HepG2 (cell line): Measurements from ENCODE around the gene IL1RL1. TPM values are rescaled to one million over a fixed set of nuclear protein-coding genes. Genes with fewer than 3 reads are reported as not detected.
A peak's percentile ranks its signal among the peaks of the same experiment; 100 is the strongest.

Experiments
- ATAC-seq: fragments of 200-7000 bp; cut with Tn5 transposase; 3 replicates; pipeline ENCODE4 v1.9.1; 2020; ENCODE audit warnings: mild to moderate bottlenecking, moderate library complexity
- BruUV-seq: library from RNA; stranded (reverse); fragments of 400-500 nt; replicated peaks from 2 replicates; lab custom pipeline; 2021; lab: Mats Ljungman, UMichigan
- CTCF ChIA-PET: fragments of 300-600 bp; formaldehyde crosslinking; extraction: SDS; loops from one replicate; lab custom pipeline; 2021; ENCODE audit warnings: low total read pairs, inconsistent platforms, low intra/inter-chr PET ratio; lab: Yijun Ruan, JAX
- POLR2A ChIA-PET: fragments of 350-600 bp; sonication (Branson Sonifier 250); formaldehyde crosslinking; loops from one replicate; lab custom pipeline; 2020; ENCODE audit warnings: antibody characterized with exemption, inconsistent platforms; lab: Yijun Ruan, JAX
- DNase-seq: peaks from one replicate; pipeline ENCODE4 v3.0.0-alpha.2; 2015; ENCODE audit warnings: low spot score
- FAIRE-seq: peaks from 3 replicates; lab custom pipeline; 2011; peaks lifted over from hg19 to GRCh38; lab: Jason Lieb, UNC
- H2AFZ ChIP-seq: one replicate; pipeline ENCODE4 v1.6.1; 2011; ENCODE audit warnings: low read length, inconsistent platforms
- H3K27ac ChIP-seq: fragments of 300-600 bp; 3 replicates; pipeline ENCODE4 v1.8.0; 2011; ENCODE audit warnings: mixed run types, mild to moderate bottlenecking, mixed read lengths, low read length, inconsistent platforms; ENCODE audit not compliant: insufficient read depth; ENCODE audit errors: extremely low read length
- H3K27me3 ChIP-seq, 2 experiments: fragments of 200-600 bp in 1 of 2; 2 replicates in 1 of 2; 3 replicates in 1 of 2; pipeline versions ENCODE4 v1.6.0 to v1.8.0; 2011; ENCODE audit warnings: low read length in 2 of 2, mild to moderate bottlenecking in 2 of 2, moderate library complexity in 2 of 2, inconsistent platforms in 1 of 2; ENCODE audit not compliant: insufficient read depth in 2 of 2, control insufficient read depth in 1 of 2
- H3K36me3 ChIP-seq, 2 experiments: fragments of 200-600 bp in 1 of 2; replicated peaks in 1 of 2; 2 replicates in 1 of 2; 3 replicates in 1 of 2; pipeline versions ENCODE4 v1.5.1 to v1.8.0; 2011; ENCODE audit warnings: low read length in 2 of 2, inconsistent platforms in 1 of 2; ENCODE audit not compliant: insufficient read depth in 2 of 2, control insufficient read depth in 1 of 2
- H3K4me1 ChIP-seq: 2 replicates; pipeline ENCODE4 v1.5.1; 2012; ENCODE audit warnings: low read length, inconsistent platforms; ENCODE audit not compliant: insufficient read depth
- H3K4me2 ChIP-seq: 2 replicates; pipeline ENCODE4 v1.6.0; 2011; ENCODE audit warnings: low read depth, low read length, inconsistent platforms
- H3K4me3 ChIP-seq, 3 experiments: fragments of 200-600 bp in 1 of 3; sonication (generic), shearing (Covaris generic) in 1 of 3; replicated peaks in 1 of 3; 2 replicates each; pipeline ENCODE4 v1.5.1; 2011 to 2016; ENCODE audit warnings: low read length in 3 of 3, inconsistent platforms in 2 of 3, low read depth in 2 of 3, mild to moderate bottlenecking in 2 of 3, control low read depth in 1 of 3, mixed read lengths in 1 of 3; ENCODE audit not compliant: insufficient read depth in 1 of 3
- H3K79me2 ChIP-seq: one replicate; pipeline ENCODE4 v1.6.1; 2011; ENCODE audit warnings: low read length, inconsistent platforms; ENCODE audit not compliant: insufficient read depth
- H3K9ac ChIP-seq: 2 replicates; pipeline ENCODE4 v1.6.0; 2011; ENCODE audit warnings: mild to moderate bottlenecking, low read depth, low read length, inconsistent platforms; ENCODE audit not compliant: insufficient read depth
- H3K9me3 ChIP-seq: 2 replicates; pipeline ENCODE4 v1.5.1; 2012; ENCODE audit warnings: mild to moderate bottlenecking, low read length
- H4K20me1 ChIP-seq: 2 replicates; pipeline ENCODE4 v1.6.0; 2011; ENCODE audit warnings: inconsistent platforms, mild to moderate bottlenecking, low read length, moderate library complexity; ENCODE audit not compliant: insufficient read depth
- ATRX ChIP-seq: sonication (generic); formaldehyde crosslinking; IDR thresholded peaks from 2 replicates; pipeline ENCODE4 v1.4.0; 2020; ENCODE audit warnings: missing genetic modification reagents, borderline replicate concordance
- CREB1 ChIP-seq, 2 experiments: fragments of 450-650 bp in 1 of 2; IDR thresholded peaks; 2 replicates each; pipeline ENCODE4 v1.6.1; 2016 to 2017; ENCODE audit warnings: control low read depth in 1 of 2, mild to moderate bottlenecking in 1 of 2, missing compliant biosample characterization in 1 of 2, missing genetic modification characterization in 1 of 2
- HIVEP1 ChIP-seq: sonication (generic); formaldehyde crosslinking; IDR thresholded peaks from 2 replicates; pipeline ENCODE4 v1.4.0; 2020; ENCODE audit warnings: mild to moderate bottlenecking, missing genetic modification reagents
- IKZF4 ChIP-seq: sonication (generic); formaldehyde crosslinking; IDR thresholded peaks from 2 replicates; pipeline ENCODE4 v1.5.1; 2020; ENCODE audit warnings: borderline replicate concordance, mild to moderate bottlenecking, low read depth, missing genetic modification reagents; ENCODE audit errors: not compliant biosample characterization
- TBX2 ChIP-seq: sonication (generic); formaldehyde crosslinking; IDR thresholded peaks from 2 replicates; pipeline ENCODE4 v1.5.0; 2020; ENCODE audit warnings: missing genetic modification reagents, mild to moderate bottlenecking, borderline replicate concordance
- TCF7L2 ChIP-seq: IDR thresholded peaks from 2 replicates; pipeline ENCODE4 v1.6.1; 2011; ENCODE audit warnings: mild to moderate bottlenecking, low read depth, low read length, moderate library complexity
- ZNF282 ChIP-seq: fragments of 450-650 bp; IDR thresholded peaks from 2 replicates; pipeline ENCODE4 v1.6.1; 2018; ENCODE audit not compliant: partially characterized antibody
- ZNF770 ChIP-seq: sonication (generic); formaldehyde crosslinking; IDR thresholded peaks from 2 replicates; pipeline ENCODE4 v1.5.0; 2020; ENCODE audit warnings: mild to moderate bottlenecking, missing genetic modification reagents
- WGBS: methylation state at CpG from one replicate; pipeline ENCODE4 v1.1.6; 2017; ENCODE audit warnings: low lambda C conversion rate; 5-methylcytosine and 5-hydroxymethylcytosine counted together
- in situ Hi-C: cut with HindIII; loops from 2 replicates; pipeline ENCODE4 v1.10.0; 2017; ENCODE audit warnings: low pct_unique_long_range_greater_than_20kb; ENCODE audit not compliant: extremely low pct_ligation_motif_present
- intact Hi-C: fragments of 100-400 bp; cut with micrococcal nuclease; formaldehyde crosslinking; loops from one replicate; pipeline ENCODE4 v1.10.0; 2022; ENCODE audit not compliant: unreplicated experiment
- polyA plus RNA-seq, 8 experiments: library from polyadenylated mRNA; depleted of rRNA in 3 of 8; stranded (reverse) in 7 of 8; unstranded in 1 of 8; fragments of >200 nt; fragmentation: Illumina TruSeq in 4 of 8; extraction: Trizol in 4 of 8; gene quantifications; 2 replicates each; pipeline versions ENCODE4 v1.2.1 to v1.2.3, GENCODE V29; 2011 to 2016; ENCODE audit warnings: low read depth in 4 of 8, missing spikeins in 1 of 8, mixed read lengths in 1 of 8; ENCODE audit not compliant: insufficient read depth in 1 of 8
- total RNA-seq, 5 experiments: library from RNA; depleted of rRNA; stranded (reverse); fragments of >200 nt; fragmentation: Illumina TruSeq; extraction: Trizol; gene quantifications; 2 replicates each; pipeline ENCODE4 v1.2.3, GENCODE V29; 2016; ENCODE audit warnings: low read depth in 1 of 5
- TF ChIP-seq, protein P1 (sequence below): sonication (generic); formaldehyde crosslinking; IDR thresholded peaks from 2 replicates; pipeline ENCODE4 v1.5.0; 2020; ENCODE audit warnings: missing genetic modification reagents
- TF ChIP-seq, protein P2 (sequence below): sonication (generic); formaldehyde crosslinking; IDR thresholded peaks from 2 replicates; pipeline ENCODE4 v1.4.0; 2020; ENCODE audit warnings: missing genetic modification reagents, borderline replicate concordance

IL1RL1 gene
- total and polyA plus RNA-seq, 2 of the 13 experiments (the other 11 are each of a cell fraction or from before 2014, with no cell fraction given) = 0.02 to 0.03 TPM

DNA sequence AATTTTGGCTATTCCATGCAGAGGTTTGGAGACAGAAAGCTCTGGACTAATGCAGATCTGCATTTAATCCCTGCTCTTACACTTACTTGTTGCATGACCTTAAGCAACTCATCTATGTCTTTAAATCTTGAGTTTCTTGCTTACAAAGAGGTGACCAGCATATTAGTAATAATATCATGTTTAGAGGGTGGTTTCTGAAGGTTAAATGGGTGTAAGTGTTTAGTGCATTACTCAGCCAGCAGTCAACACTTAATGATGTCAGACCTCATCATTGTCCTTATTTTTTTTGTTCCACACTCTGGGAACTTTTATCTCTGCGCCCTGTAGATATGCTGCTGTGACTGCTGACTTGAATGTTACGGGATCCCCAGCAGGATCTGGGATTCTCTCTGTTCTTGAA lies 1.7 kb downstream of the IL1RL1 start:
- no peak overlapping the region for H3K27ac ChIP-seq
- CTCF ChIA-PET = no interaction called here
- no peaks in the 10 kb centered on the region for H3K4me1 ChIP-seq
- FAIRE-seq (no peak), ATAC-seq (no peak), DNase-seq (no peak)
- in situ Hi-C loops (no loop called here), intact Hi-C loops (no loop called here)
- no peak overlapping the region for H3K4me2 ChIP-seq
- POLR2A ChIA-PET = no interaction called here
- no peaks in the 10 kb centered on the region for H3K27me3 ChIP-seq
- H4K20me1 ChIP-seq = no peaks in the 10 kb centered on the region
- no peaks in the 10 kb centered on the region for H3K79me2 ChIP-seq
- TF ChIP-seq CREB1 (IDR thresholded peaks at IDR 0.05) (peak; percentile 10; the same call in 1 of the 2 replicates), CREB1 (CRISPR knock-in tag; IDR thresholded peaks at IDR 0.05) (no peak)
- TF ChIP-seq, protein P1, sequence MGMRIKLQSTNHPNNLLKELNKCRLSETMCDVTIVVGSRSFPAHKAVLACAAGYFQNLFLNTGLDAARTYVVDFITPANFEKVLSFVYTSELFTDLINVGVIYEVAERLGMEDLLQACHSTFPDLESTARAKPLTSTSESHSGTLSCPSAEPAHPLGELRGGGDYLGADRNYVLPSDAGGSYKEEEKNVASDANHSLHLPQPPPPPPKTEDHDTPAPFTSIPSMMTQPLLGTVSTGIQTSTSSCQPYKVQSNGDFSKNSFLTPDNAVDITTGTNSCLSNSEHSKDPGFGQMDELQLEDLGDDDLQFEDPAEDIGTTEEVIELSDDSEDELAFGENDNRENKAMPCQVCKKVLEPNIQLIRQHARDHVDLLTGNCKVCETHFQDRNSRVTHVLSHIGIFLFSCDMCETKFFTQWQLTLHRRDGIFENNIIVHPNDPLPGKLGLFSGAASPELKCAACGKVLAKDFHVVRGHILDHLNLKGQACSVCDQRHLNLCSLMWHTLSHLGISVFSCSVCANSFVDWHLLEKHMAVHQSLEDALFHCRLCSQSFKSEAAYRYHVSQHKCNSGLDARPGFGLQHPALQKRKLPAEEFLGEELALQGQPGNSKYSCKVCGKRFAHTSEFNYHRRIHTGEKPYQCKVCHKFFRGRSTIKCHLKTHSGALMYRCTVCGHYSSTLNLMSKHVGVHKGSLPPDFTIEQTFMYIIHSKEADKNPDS (CRISPR knock-in tag) = no peak
- H3K9ac ChIP-seq = no peak overlapping the region
- 16% methylated on average over 2 of the region's 2 CpGs for WGBS
- H3K9me3 ChIP-seq = no peaks in the 10 kb centered on the region
- H3K36me3 ChIP-seq = no peaks in the 10 kb centered on the region
- H2AFZ ChIP-seq = no peak overlapping the region
- no TSS peak for BruUV-seq
- no peak overlapping the region for H3K4me3 ChIP-seq

- POLR2A ChIA-PET = no interaction called here
- WGBS = 56% methylated on average over 8 of the region's 8 CpGs
- Histone ChIP-seq H4K20me1 (no peaks in the 10 kb centered on the region), H3K4me3 (no peak overlapping the region), H3K4me1 (no peaks in the 10 kb centered on the region), H3K27me3 (no peaks in the 10 kb centered on the region), H3K36me3 (no peaks in the 10 kb centered on the region), H3K4me2 (no peak overlapping the region), H2AFZ (no peak overlapping the region), H3K79me2 (no peaks in the 10 kb centered on the region), H3K9me3 (no peaks in the 10 kb centered on the region), H3K9ac (no peak overlapping the region), H3K27ac (no peak overlapping the region)
- no peak for ATAC-seq
- intact Hi-C loops (no loop called here), in situ Hi-C loops (no loop called here)
- DNase-seq = no peak
- CTCF ChIA-PET = no interaction called here
- FAIRE-seq = no peak
- no TSS peak for BruUV-seq
- TF ChIP-seq ZNF770 (no peak), HIVEP1 (no peak), TCF7L2 (no peak), IKZF4 (CRISPR knock-in tag) (no peak), ZNF282 (no peak), ATRX (CRISPR knock-in tag) (no peak), TBX2 (CRISPR knock-in tag) (no peak)
- TF ChIP-seq, protein P2, sequence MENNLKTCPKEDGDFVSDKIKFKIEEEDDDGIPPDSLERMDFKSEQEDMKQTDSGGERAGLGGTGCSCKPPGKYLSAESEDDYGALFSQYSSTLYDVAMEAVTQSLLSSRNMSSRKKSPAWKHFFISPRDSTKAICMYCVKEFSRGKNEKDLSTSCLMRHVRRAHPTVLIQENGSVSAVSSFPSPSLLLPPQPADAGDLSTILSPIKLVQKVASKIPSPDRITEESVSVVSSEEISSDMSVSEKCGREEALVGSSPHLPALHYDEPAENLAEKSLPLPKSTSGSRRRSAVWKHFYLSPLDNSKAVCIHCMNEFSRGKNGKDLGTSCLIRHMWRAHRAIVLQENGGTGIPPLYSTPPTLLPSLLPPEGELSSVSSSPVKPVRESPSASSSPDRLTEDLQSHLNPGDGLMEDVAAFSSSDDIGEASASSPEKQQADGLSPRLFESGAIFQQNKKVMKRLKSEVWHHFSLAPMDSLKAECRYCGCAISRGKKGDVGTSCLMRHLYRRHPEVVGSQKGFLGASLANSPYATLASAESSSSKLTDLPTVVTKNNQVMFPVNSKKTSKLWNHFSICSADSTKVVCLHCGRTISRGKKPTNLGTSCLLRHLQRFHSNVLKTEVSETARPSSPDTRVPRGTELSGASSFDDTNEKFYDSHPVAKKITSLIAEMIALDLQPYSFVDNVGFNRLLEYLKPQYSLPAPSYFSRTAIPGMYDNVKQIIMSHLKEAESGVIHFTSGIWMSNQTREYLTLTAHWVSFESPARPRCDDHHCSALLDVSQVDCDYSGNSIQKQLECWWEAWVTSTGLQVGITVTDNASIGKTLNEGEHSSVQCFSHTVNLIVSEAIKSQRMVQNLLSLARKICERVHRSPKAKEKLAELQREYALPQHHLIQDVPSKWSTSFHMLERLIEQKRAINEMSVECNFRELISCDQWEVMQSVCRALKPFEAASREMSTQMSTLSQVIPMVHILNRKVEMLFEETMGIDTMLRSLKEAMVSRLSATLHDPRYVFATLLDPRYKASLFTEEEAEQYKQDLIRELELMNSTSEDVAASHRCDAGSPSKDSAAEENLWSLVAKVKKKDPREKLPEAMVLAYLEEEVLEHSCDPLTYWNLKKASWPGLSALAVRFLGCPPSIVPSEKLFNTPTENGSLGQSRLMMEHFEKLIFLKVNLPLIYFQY = no peak
Measured at GRCh38 chr2:102313471-102313870, 2.1 kb downstream of the IL1RL1 start.
